Fibroblast of skin of abdomen (primary cell): ENCODE data around the gene PRR7.

Source experiments
- DNase-seq: peaks from one replicate; pipeline ENCODE4 v3.0.0-alpha.2; 2013

PRR7 gene

DNA sequence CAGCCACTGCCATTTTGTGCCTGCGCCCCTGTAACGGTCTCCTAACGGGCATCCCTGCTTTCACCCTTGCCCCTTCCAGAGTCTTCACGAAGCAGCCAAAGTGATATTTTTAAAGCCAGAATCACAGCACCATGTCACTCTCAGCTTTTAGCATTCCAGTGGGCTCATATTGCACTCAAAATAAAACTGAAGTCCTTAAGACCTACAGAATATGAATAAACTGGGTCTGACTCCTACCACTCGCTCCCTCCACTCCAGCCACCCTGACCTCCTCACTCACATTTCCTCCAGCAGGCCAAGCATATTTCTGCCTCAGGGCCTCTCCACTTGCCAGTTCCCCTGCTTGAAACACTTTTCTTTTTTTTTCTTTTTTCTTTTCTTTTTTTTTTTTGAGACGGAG lies 53.2 kb downstream of the PRR7 start:
- DNase-seq: no peak

DNA sequence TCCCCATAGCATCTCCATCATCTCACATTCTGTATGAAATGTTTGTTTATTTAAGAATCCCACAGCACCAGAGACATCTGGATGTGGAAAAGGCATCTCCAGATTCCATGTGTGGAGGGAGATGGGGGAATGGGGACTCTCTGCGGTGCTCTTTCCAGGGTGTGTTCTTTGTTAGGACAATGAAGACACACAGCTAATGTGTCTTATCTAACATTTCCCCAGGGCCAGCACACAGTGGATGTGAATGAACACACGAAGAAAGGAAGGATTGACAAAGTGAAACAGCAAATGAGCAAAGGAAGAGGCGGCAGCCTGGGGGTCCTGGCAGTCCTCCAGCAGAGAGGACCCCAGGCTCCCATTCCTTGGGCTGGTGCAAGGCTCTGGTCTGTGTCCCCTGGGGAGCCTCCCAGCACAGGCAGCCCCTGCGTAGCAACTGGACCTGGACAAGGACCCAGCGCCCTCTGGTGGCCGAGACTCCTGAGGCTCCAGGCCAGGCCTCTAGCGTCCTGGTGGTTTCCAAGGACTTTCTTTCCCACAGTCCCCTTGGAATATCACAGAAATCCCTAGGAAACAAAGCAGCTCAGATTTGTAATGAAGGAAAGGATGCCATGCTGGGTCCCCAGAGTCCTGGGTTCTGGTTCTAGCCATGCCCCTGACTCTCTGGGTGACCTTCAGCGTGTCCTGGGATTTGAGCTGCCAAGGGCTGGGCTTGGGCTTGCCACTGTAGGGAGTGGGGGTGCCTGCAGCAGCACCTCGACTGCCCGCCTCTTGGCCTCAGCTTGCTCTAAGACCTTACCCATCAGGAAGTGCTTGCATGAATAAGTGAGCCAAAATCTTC lies 54.3 kb downstream of the PRR7 start:
- peak; percentile 80 for DNase-seq

DNA sequence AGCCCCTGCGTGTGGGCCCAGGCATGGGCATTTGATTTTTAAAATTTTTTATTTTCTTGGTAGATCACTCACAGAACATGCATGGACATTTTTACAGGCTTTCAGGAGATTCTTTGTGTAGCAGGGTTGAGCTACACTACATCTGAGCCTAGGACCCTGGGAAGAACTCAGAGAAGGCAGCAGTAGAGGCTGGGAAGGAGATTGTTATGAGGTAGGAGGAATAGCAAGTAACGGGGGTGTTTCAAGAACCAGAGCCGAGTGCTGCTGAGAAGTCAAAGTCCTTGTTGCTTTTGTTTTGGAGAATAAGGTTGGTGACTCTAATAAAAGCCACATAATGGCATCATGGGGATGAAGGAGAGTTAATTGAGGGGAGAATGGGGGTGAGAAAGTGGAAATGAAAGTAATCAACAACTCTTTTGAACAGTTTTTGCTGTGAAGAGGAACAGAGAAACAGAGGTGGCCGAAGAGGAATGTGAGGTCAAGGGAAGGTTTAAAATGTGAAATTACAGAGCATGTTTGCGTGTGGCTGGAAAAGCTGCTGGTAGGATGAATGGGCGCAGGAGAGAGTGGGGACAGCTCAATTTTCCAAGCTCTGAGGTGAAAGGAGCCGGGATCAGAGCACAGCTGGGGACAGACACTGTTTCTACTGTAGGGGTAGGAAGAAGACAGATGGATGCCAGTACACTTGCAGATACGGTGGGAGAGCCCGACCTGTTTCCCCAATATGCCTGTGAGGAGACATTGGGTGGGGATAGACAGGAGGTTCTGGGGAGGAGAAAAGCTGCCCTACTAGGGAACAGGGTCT lies 55.5 kb downstream of the PRR7 start:
- no peak for DNase-seq

DNA sequence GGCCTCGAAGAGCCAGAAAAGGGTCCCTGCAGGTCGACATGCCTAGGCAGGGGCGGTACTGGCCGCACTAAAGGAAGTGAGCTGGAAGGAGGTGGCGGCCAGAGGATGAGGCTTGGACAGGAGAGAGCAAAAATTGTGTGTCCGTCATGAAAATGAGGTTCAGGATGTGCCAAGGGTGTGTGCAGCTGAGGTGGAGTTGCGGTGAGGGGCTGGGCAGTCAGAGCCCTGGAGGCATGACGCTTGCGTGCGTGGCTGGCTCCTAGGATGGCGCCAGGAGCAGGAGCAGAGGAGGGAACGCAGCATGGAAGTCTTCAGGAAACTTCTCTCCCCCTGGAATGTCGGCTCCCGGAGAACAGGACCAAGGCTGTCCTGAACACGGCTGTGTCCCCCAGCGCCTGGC lies 56.3 kb downstream of the PRR7 start:
- DNase-seq: no peak

DNA sequence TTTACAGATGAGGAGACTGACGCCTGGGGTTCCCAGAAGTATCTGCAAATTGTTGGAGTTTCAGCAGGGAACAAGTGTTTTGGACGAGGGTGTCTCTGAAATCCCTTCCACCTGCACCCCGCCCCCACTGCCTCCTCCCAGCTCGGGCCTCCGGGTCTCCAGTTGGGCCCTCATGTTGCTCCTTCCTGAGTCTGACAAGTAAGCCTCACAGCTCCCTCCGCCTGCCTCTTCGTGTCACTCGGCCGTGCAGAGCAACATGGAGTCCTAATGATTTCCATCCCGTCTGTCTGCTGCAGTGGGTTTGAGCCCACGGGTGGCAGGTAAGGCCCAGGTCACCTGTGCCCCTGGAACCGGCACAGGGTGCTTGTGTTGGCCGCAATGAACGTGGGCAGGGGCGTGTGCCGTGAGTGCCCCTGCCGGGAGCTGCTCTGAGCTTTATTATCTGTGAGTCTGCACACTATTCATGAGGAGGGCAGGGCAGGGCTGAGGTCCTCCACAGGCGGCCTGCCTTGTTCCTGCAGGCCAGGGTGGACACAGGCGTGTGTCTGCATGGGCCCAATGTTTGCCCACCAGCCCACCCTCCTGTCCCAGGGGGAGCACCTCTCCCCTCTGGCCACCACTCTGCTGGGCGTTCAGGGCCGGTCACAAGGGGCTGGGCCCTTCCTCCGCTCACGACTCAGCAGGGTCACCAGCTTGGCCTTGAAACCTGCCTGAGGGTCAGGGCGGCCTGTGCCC lies 56.9 kb downstream of the PRR7 start:
- DNase-seq: no peak

DNA sequence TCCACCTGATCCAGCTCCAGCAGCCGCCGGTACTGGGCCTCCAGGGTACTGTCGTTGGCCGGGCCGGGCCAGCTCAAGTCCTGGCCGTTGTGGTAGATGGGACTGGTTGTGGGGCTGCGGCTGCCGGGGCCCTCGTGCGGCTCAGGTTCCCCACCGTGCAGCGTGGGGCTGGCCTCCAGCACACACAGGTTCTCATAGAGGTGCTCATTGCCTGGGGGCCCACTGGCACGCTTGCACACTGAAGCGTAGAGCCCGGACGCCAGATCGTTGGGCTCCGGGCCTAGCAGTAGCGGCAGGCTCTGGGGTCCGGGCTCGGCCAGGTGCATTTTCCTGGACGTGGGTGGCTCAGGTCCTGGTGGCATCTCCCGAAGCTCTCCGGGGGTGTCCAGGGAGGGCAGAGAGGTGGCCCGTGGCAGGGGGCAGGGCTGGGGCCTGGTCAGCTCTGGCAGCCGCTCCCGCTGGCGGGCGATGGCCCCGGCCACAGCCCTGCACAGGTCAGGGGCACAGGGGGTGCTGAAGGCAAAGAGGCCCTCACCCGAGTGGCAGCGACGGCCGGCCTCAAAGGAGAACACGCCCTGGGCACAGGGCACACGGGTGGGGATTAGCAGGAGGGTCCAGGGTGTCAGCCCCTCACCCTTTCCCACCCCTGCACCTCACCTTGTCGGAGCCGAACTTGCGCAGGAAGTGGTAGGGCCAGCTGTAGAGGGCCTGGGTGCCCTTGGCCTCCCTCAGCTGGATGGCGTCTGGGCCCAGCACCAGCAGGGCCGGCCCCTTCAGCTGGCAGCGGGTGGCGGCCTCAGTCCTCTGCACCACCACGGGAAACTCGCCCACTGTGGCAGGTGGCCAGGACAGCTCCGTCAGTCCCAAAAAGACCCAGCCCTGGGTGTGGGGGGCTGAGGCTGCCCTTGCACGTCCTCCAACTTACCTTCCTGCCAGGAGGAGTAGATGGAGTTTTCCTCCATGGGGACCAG lies 57.8 kb downstream of the PRR7 start:
- no peak for DNase-seq

DNA sequence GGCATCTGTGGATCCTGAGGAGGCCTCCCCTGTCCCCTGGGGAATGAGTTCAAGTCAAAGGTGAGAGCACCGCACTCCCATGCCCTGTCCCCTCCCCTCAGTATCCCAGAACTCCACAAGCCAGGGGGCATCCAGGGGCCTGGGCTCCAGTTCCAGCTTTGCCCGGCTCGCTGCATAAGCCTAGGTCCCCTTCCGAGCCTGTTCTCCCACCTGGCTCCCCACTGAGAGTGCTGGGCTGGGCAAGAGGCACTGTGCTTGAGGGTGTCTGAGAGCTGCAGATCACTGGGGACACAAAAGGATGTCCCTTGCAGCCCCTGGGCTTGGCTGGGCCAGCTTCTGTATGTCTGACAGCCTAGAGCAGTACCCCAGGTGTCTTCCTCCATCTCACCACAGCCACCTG lies 58.5 kb downstream of the PRR7 start:
- DNase-seq: no peak
